Mesothelial cell of epicardium (in vitro differentiated cells): ENCODE data around the gene MYO3A. TPM values are rescaled to one million over a fixed set of nuclear protein-coding genes. Genes with fewer than 3 reads are reported as not detected.

Experiments used
- DNase-seq, 2 experiments: peaks; one replicate each; pipeline ENCODE4 v3.0.0; 2021; ENCODE audit warnings: low spot score in 2 of 2; ENCODE audit not compliant: unreplicated experiment in 2 of 2
- H3K27ac Mint-ChIP-seq: 2 replicates; pipeline ENCODE4 v1.8.0; 2021; ENCODE audit warnings: mixed read lengths
- H3K27me3 Mint-ChIP-seq: 2 replicates; pipeline ENCODE4 v1.8.0; 2021; ENCODE audit warnings: low read depth, mixed read lengths
- H3K36me3 Mint-ChIP-seq: 2 replicates; pipeline ENCODE4 v1.8.0; 2021; ENCODE audit warnings: mixed read lengths
- H3K4me1 Mint-ChIP-seq: 2 replicates; pipeline ENCODE4 v1.8.0; 2021; ENCODE audit warnings: mixed read lengths
- H3K4me3 Mint-ChIP-seq: 2 replicates; pipeline ENCODE4 v1.8.0; 2021; ENCODE audit warnings: mild to moderate bottlenecking, moderate library complexity, mixed read lengths
- H3K9me3 Mint-ChIP-seq: 2 replicates; pipeline ENCODE4 v1.8.0; 2021; ENCODE audit warnings: mixed read lengths
- CTCF ChIP-seq: fragments of 200-600 bp; sonication (generic); IDR thresholded peaks from one replicate; pipeline ENCODE4 v1.5.0; 2021; ENCODE audit warnings: antibody characterized with exemption; ENCODE audit not compliant: unreplicated experiment
- total RNA-seq: library from RNA; stranded (reverse); gene quantifications from 3 replicates; pipeline ENCODE4 v1.2.1, GENCODE V29; 2021

MYO3A gene
- total RNA-seq, 1 donor from 2014 or later = 4.7 TPM

- Mint-ChIP-seq H3K4me1 (peaks cover 28% of the 10 kb centered on the region), H3K27ac (no peak within 1 kb of the TSS), H3K36me3 (no peaks in the 10 kb centered on the region), H3K27me3 (peaks cover 39% of the 10 kb centered on the region), H3K4me3 (peak within 1 kb of the TSS; percentile 58), H3K9me3 (no peaks in the 10 kb centered on the region)
- no peak for DNase-seq
- no peak for TF ChIP-seq CTCF
Measured at GRCh38 chr10:26216585-26217395, 282.8 kb downstream of the MYO3A start, which contains the start of gene GAD2. TSS of gene GAD2 (plus strand) at chr10:26216774. CDS start at chr10:26216810, 36 bp downstream.

- Mint-ChIP-seq H3K9me3 (no peaks in the 10 kb centered on the region), H3K27me3 (peaks cover 47% of the 10 kb centered on the region), H3K4me3 (peak overlapping the region; percentile 32), H3K4me1 (peaks cover 28% of the 10 kb centered on the region), H3K36me3 (no peaks in the 10 kb centered on the region), H3K27ac (no peak overlapping the region)
- DNase-seq = no peak
- no peak for TF ChIP-seq CTCF
Measured at GRCh38 chr10:26217396-26218086, 283.5 kb downstream of the MYO3A start.

- no peak for DNase-seq
- H3K4me1 Mint-ChIP-seq = peaks cover 28% of the 10 kb centered on the region
- peaks cover 67% of the 10 kb centered on the region for H3K27me3 Mint-ChIP-seq
- H3K27ac Mint-ChIP-seq = no peak overlapping the region
- no peak overlapping the region for H3K4me3 Mint-ChIP-seq
- H3K36me3 Mint-ChIP-seq = no peaks in the 10 kb centered on the region
- TF ChIP-seq CTCF = no peak
- H3K9me3 Mint-ChIP-seq = no peaks in the 10 kb centered on the region
Measured at GRCh38 chr10:26219676-26220075, 285.6 kb downstream of the MYO3A start.

GRCh38 chr10:26220901-26221300, 286.9 kb downstream of the MYO3A start:
- DNase-seq = no peak
- Mint-ChIP-seq H3K4me1 (peaks cover 19% of the 10 kb centered on the region), H3K27ac (no peak overlapping the region), H3K27me3 (peaks cover 77% of the 10 kb centered on the region), H3K36me3 (no peaks in the 10 kb centered on the region), H3K4me3 (no peak overlapping the region), H3K9me3 (no peaks in the 10 kb centered on the region)
- TF ChIP-seq CTCF = no peak

GRCh38 chr10:26221541-26221940, 287.5 kb downstream of the MYO3A start:
- Mint-ChIP-seq H3K27ac (no peak overlapping the region), H3K9me3 (no peaks in the 10 kb centered on the region), H3K4me1 (peaks cover 13% of the 10 kb centered on the region), H3K27me3 (peaks cover 83% of the 10 kb centered on the region), H3K4me3 (no peak overlapping the region), H3K36me3 (no peaks in the 10 kb centered on the region)
- no peak for TF ChIP-seq CTCF
- no peak for DNase-seq
